Neural cell (in vitro differentiated cells): ENCODE data around the gene DACH1. TPM values are rescaled to one million over a fixed set of nuclear protein-coding genes. Genes with fewer than 3 reads are reported as not detected.

Source experiments
- H2AFZ ChIP-seq: fragments of 200-600, 300-800 bp; sonication (generic), shearing (Covaris generic); 2 replicates; pipeline ENCODE4 v1.6.0; 2014; ENCODE audit warnings: low read depth, mild to moderate bottlenecking, antibody characterized with exemption, low read length, moderate library complexity
- H3F3A ChIP-seq: fragments of 200-600 bp; shearing (Covaris generic); 2 replicates; pipeline ENCODE4 v1.6.1; 2016; ENCODE audit warnings: mild to moderate bottlenecking, moderate library complexity, mixed read lengths, antibody characterized with exemption, low read length; ENCODE audit not compliant: insufficient read depth, poor library complexity, severe bottlenecking
- H3K27ac ChIP-seq: fragments of 200-600, 300-800 bp; sonication (generic), shearing (Covaris generic); 2 replicates; pipeline ENCODE4 v1.5.1; 2014; ENCODE audit warnings: mild to moderate bottlenecking, low read length, moderate library complexity
- H3K27me3 ChIP-seq: fragments of 300-800, 200-600 bp; sonication (generic), shearing (Covaris generic); 2 replicates; pipeline ENCODE4 v1.6.0; 2014; ENCODE audit warnings: mild to moderate bottlenecking, low read depth, low read length, moderate library complexity; ENCODE audit not compliant: insufficient read depth
- H3K36me3 ChIP-seq: fragments of 300-800, 200-600 bp; sonication (generic), shearing (Covaris generic); 2 replicates; pipeline ENCODE4 v1.5.1; 2014; ENCODE audit warnings: mild to moderate bottlenecking, antibody characterized with exemption, low read length, moderate library complexity; ENCODE audit not compliant: insufficient read depth
- H3K4me2 ChIP-seq: fragments of 300-800, 200-600 bp; sonication (generic), shearing (Covaris generic); 2 replicates; pipeline ENCODE4 v1.6.0; 2014; ENCODE audit warnings: mild to moderate bottlenecking, low read length
- H3K4me3 ChIP-seq: fragments of 300-800, 200-600 bp; sonication (generic), shearing (Covaris generic); 2 replicates; pipeline ENCODE4 v1.5.1; 2014; ENCODE audit warnings: mild to moderate bottlenecking, low read length, moderate library complexity
- H3K79me2 ChIP-seq: fragments of 200-600 bp; shearing (Covaris generic); replicated peaks from 2 replicates; pipeline ENCODE4 v1.6.0; 2014; ENCODE audit warnings: mild to moderate bottlenecking, low read length, moderate library complexity; ENCODE audit not compliant: insufficient read depth
- H3K9ac ChIP-seq: fragments of 300-800, 200-600 bp; sonication (generic), shearing (Covaris generic); 2 replicates; pipeline ENCODE4 v1.6.1; 2016; ENCODE audit warnings: mild to moderate bottlenecking, low read length, mixed read lengths
- H3K9me2 ChIP-seq: fragments of 200-600 bp; shearing (Covaris generic); 2 replicates; pipeline ENCODE4 v1.6.1; 2016; ENCODE audit warnings: mild to moderate bottlenecking, low read length, mixed read lengths; ENCODE audit not compliant: insufficient read depth
- H3K9me3 ChIP-seq: fragments of 200-600, 300-800 bp; sonication (generic), shearing (Covaris generic); 2 replicates; pipeline ENCODE4 v1.6.1; 2016; ENCODE audit warnings: mild to moderate bottlenecking, mixed run types, low read length, moderate library complexity, mixed read lengths
- H4K20me1 ChIP-seq: fragments of 200-600 bp; shearing (Covaris generic); 2 replicates; pipeline ENCODE4 v1.6.1; 2016; ENCODE audit warnings: mild to moderate bottlenecking, mixed run types; ENCODE audit not compliant: insufficient read depth
- CTCF ChIP-seq: fragments of 450-650 bp; IDR thresholded peaks from 2 replicates; pipeline ENCODE4 v1.5.1; 2014; ENCODE audit warnings: antibody characterized with exemption, mild to moderate bottlenecking, moderate library complexity; ENCODE audit not compliant: poor library complexity, severe bottlenecking
- EZH2 ChIP-seq: fragments of 200-600, 300-800 bp; shearing (Covaris generic), sonication (generic); IDR thresholded peaks from 2 replicates; pipeline ENCODE4 v1.6.1; 2014; ENCODE audit warnings: antibody characterized with exemption, low read length, borderline replicate concordance, mild to moderate bottlenecking; ENCODE audit not compliant: insufficient read depth, poor library complexity, severe bottlenecking
- MXI1 ChIP-seq: fragments of 450-650 bp; conservative IDR thresholded peaks from 2 replicates; pipeline ENCODE4 v1.6.1; 2014; ENCODE audit warnings: antibody characterized with exemption, mild to moderate bottlenecking; ENCODE audit not compliant: poor library complexity, severe bottlenecking
- POLR2AphosphoS5 ChIP-seq: IDR thresholded peaks from 2 replicates; pipeline ENCODE4 v1.6.1; 2012
- RAD21 ChIP-seq: fragments of 450-650 bp; conservative IDR thresholded peaks from 2 replicates; pipeline ENCODE4 v1.6.1; 2014; ENCODE audit warnings: antibody characterized with exemption, mild to moderate bottlenecking, moderate library complexity
- SMC3 ChIP-seq: fragments of 450-650 bp; conservative IDR thresholded peaks from 2 replicates; pipeline ENCODE4 v1.6.1; 2014; ENCODE audit warnings: antibody characterized with exemption, mild to moderate bottlenecking, moderate library complexity; ENCODE audit not compliant: poor library complexity
- TAF1 ChIP-seq: IDR thresholded peaks from 2 replicates; pipeline ENCODE4 v1.6.1; 2012; ENCODE audit warnings: low read depth
- polyA plus RNA-seq: library from polyadenylated mRNA; depleted of rRNA; stranded (reverse); fragments of >200 nt; gene quantifications from 2 replicates; pipeline ENCODE4 v1.2.3, GENCODE V29; 2014

The DACH1 gene
- polyA plus RNA-seq, 1 donor from 2014 or later: 20.0 TPM

- no peak overlapping the region for H3K4me2 ChIP-seq
- no peak overlapping the region for H3K4me3 ChIP-seq
- H3K27me3 ChIP-seq: no peaks in the 10 kb centered on the region
- no peak overlapping the region for H3K27ac ChIP-seq
- no peak overlapping the region for H2AFZ ChIP-seq
- H3F3A ChIP-seq: no peaks in the 10 kb centered on the region
- no peaks in the 10 kb centered on the region for H4K20me1 ChIP-seq
- H3K9ac ChIP-seq: no peak overlapping the region
- H3K9me2 ChIP-seq: no peaks in the 10 kb centered on the region
- no peaks in the 10 kb centered on the region for H3K9me3 ChIP-seq
- H3K36me3 ChIP-seq: no peaks in the 10 kb centered on the region
- no peaks in the 10 kb centered on the region for H3K79me2 ChIP-seq
- TF ChIP-seq CTCF (no peak), POLR2AphosphoS5 (no peak), EZH2 (no peak), SMC3 (no peak)
These were observed 237.8 kb downstream of the DACH1 start for GRCh38 chr13:71629167-71629566.

- H3K9me2 ChIP-seq: no peaks in the 10 kb centered on the region
- no peaks in the 10 kb centered on the region for H3K9me3 ChIP-seq
- no peaks in the 10 kb centered on the region for H3K36me3 ChIP-seq
- H4K20me1 ChIP-seq: no peaks in the 10 kb centered on the region
- H3K9ac ChIP-seq: no peak overlapping the region
- no peak overlapping the region for H3K4me3 ChIP-seq
- H2AFZ ChIP-seq: no peak overlapping the region
- H3K27ac ChIP-seq: no peak overlapping the region
- no peak overlapping the region for H3K4me2 ChIP-seq
- no peaks in the 10 kb centered on the region for H3K79me2 ChIP-seq
- no peaks in the 10 kb centered on the region for H3F3A ChIP-seq
- H3K27me3 ChIP-seq: no peaks in the 10 kb centered on the region
- TF ChIP-seq CTCF (no peak), SMC3 (no peak), TAF1 (no peak), RAD21 (no peak), EZH2 (no peak), POLR2AphosphoS5 (no peak)
These were observed 240.4 kb downstream of the DACH1 start for GRCh38 chr13:71626421-71627117.

- H3K9ac ChIP-seq: no peak overlapping the region
- H3F3A ChIP-seq: no peaks in the 10 kb centered on the region
- no peak overlapping the region for H3K4me3 ChIP-seq
- H3K27me3 ChIP-seq: no peaks in the 10 kb centered on the region
- H3K9me3 ChIP-seq: no peaks in the 10 kb centered on the region
- H4K20me1 ChIP-seq: no peaks in the 10 kb centered on the region
- H3K9me2 ChIP-seq: no peaks in the 10 kb centered on the region
- no peak overlapping the region for H3K4me2 ChIP-seq
- H2AFZ ChIP-seq: no peak overlapping the region
- no peaks in the 10 kb centered on the region for H3K36me3 ChIP-seq
- TF ChIP-seq EZH2 (no peak), MXI1 (no peak), CTCF (no peak)
- no peaks in the 10 kb centered on the region for H3K79me2 ChIP-seq
- H3K27ac ChIP-seq: no peak overlapping the region
These were observed 241.3 kb downstream of the DACH1 start for GRCh38 chr13:71625694-71626093.
